A673 (cell line): ENCODE measurements around the gene ATP10D.

Experiments used
- CTCF ChIP-seq: fragments of 300-800, 200-600 bp; sonication (generic); conservative IDR thresholded peaks from 2 replicates; pipeline ENCODE4 v1.5.1; 2017; ENCODE audit warnings: low read depth, mild to moderate bottlenecking, antibody characterized with exemption, low read length, moderate library complexity, mixed read lengths
- EZH2 ChIP-seq: fragments of 200-600 bp; sonication (generic); IDR thresholded peaks from 2 replicates; pipeline ENCODE4 v1.6.1; 2017; ENCODE audit warnings: borderline replicate concordance, low read depth, mild to moderate bottlenecking, mixed read lengths, antibody characterized with exemption, low read length; ENCODE audit not compliant: poor library complexity, severe bottlenecking

GRCh38 chr4:47482326-47482725, 2.7 kb upstream of the ATP10D start:
- TF ChIP-seq CTCF, result no peak
- TF ChIP-seq EZH2, result no peak
